ENCODE data around the gene JADE1.

The JADE1 gene

DNA sequence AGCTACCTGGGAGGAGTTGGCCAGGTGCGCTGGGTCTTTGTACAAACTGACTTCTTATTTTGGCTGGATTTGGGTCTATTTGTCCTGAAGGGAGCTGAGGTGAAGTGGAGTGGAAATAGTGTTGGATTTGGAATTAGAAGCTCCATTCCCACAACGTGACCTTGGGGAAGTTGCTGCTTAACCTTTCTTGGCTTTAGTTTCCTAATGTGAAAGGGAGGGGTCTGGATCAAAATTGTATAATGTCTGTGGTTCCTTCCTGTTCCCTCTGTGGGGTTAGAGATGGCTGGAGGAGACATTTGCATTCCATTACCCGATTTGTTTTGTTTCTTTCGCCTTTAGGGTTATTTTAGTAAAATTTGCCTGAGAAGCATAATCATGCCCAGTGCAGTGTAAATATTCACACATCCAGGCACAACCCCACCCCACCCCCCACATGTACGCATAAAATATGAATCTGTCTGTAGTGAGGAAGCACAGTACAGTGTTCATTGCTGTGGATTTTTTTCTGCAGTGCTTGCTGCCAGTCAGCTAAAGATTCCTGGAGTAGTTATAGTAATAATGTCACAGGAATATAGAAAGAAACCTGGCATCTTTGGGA lies 21.5 kb downstream of the JADE1 start:
- no peak for DNase-seq (ENCODE audit: low read depth)

DNA sequence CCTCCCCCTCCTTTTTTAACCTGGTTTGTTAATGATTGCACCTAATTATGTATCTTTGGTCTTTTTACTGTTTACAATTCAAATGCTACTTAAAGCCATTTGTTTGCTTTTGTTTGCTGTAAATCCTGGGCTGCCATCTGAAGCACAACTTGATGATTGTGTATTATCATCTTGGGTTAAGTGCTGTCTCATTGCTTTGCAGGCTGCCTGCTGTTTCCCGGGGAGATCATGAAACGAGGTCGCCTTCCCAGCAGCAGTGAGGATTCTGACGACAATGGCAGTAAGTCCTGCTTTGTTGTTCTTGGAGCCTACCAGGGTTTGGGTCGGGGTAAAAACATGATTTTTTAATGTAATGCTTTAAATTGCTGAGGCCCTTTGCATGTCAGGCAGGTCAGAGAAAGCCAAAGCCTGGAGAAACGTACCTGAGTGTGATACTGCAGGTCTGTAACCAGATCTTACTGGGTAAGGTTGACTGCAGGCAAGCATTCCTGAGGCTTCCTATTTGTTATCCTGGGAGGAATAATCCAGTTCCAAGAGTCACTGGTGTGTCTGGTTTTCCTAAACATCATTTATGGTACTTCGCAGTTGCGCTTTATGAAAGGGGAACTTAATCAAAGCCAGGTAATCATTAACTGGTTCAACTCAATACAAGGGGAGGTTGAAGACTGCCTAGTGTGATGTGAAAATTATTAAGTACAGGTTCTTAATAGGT lies 22.2 kb downstream of the JADE1 start:
- no peak overlapping the region for H3K4me3 ChIP-seq (ENCODE audit: low read depth, low read length)

More for the DNA sequence above, 21.5 kb downstream of the JADE1 start:
- TF ChIP-seq, protein P1, sequence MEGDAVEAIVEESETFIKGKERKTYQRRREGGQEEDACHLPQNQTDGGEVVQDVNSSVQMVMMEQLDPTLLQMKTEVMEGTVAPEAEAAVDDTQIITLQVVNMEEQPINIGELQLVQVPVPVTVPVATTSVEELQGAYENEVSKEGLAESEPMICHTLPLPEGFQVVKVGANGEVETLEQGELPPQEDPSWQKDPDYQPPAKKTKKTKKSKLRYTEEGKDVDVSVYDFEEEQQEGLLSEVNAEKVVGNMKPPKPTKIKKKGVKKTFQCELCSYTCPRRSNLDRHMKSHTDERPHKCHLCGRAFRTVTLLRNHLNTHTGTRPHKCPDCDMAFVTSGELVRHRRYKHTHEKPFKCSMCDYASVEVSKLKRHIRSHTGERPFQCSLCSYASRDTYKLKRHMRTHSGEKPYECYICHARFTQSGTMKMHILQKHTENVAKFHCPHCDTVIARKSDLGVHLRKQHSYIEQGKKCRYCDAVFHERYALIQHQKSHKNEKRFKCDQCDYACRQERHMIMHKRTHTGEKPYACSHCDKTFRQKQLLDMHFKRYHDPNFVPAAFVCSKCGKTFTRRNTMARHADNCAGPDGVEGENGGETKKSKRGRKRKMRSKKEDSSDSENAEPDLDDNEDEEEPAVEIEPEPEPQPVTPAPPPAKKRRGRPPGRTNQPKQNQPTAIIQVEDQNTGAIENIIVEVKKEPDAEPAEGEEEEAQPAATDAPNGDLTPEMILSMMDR (IDR thresholded peaks at IDR 0.05; ENCODE audit: low read depth, low read length, missing control alignments) = no peak
- H3K4me3 ChIP-seq (ENCODE audit: low read depth, low read length) = peak overlapping the region; percentile 20

DNA sequence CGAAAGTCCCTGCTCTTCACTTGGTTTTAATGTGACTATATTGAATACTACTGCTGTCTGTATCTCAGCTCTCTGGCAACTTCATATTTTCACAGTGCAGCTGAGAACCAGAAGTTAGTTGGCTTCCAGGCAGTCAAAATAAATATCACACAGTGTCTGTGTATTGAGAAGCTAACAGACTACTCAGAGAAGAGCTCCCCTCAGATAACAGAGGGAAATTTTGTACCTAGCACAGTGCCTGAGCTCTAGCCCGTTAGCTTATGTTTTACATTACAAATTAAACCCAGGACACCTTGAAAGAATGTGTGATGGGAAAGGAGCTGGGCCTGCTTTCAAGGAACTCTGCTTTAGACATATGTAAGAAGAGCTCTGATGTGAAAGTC lies 22.7 kb downstream of the JADE1 start:
- DNase-seq (ENCODE audit: low read depth) = no peak
- no peak overlapping the region for H3K4me3 ChIP-seq (ENCODE audit: low read depth, low read length)
- TF ChIP-seq, protein P1 (IDR thresholded peaks at IDR 0.05; ENCODE audit: low read depth, low read length, missing control alignments) = no peak

More for the DNA sequence above, 22.2 kb downstream of the JADE1 start:
- TF ChIP-seq, protein P1 (IDR thresholded peaks at IDR 0.05; ENCODE audit: low read depth, low read length, missing control alignments) = no peak
- DNase-seq (ENCODE audit: low read depth) = no peak

DNA sequence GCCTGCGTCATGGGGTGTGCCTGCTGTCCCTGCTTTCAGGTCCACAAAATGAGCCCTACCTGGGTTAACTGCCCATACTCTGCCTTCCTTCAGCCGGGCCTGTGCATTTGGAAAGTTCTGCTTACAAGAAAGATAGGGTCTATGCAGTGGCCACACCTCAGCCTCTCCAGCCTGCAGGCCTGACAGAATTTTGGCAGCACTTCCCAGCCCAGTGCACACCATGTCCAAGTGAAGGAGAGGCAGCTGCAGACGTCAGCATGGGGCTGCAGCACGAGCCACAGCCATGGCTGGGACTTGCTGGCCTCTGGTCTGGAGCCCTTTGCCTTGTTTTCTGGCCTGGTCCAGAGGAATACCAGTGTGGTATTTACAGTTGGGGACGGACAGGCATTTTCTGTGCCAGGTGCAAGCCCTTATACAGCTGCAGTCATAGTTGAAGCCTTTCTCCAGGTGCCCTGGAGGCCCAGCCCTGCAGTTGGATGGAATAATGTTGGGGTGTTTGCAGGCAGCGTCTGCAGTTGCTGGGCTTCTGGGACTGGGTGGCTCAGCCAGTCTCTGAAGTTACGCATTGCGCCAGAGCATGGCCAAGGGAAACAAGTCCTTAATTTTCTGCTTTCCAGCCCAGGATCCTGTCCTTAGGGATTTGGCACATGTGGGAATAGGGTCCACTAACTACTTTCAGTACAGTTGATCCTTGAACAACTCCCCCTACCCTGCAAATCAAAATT lies 26.2 kb downstream of the JADE1 start:
- no peak overlapping the region for H3K4me3 ChIP-seq (ENCODE audit: low read depth, low read length)
- no peak for DNase-seq (ENCODE audit: low read depth)
- TF ChIP-seq, protein P1 (IDR thresholded peaks at IDR 0.05; ENCODE audit: low read depth, low read length, missing control alignments) = no peak

DNA sequence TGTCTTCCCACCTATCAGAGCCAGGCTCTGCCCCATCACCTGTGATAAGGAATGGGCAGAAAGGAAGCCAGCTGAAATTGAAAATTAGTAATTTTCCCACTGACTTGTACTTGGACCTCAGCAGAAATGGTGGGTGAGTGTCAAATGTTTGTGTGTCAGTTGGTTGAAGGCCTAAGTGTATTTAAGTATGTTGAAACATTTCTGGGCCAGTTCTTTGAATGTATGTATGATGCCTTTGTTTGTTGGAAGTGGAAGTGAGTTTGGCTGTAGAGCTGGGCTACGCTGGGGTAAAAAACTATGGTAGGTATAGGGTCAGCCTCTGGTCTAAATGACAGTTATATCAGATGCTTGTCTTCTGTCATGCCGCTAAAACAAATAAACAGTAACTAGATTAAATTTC lies 27.7 kb downstream of the JADE1 start:
- no peak overlapping the region for H3K4me3 ChIP-seq (ENCODE audit: low read depth, low read length)
- TF ChIP-seq, protein P1 (IDR thresholded peaks at IDR 0.05; ENCODE audit: low read depth, low read length, missing control alignments) = no peak
- no peak for DNase-seq (ENCODE audit: low read depth)

DNA sequence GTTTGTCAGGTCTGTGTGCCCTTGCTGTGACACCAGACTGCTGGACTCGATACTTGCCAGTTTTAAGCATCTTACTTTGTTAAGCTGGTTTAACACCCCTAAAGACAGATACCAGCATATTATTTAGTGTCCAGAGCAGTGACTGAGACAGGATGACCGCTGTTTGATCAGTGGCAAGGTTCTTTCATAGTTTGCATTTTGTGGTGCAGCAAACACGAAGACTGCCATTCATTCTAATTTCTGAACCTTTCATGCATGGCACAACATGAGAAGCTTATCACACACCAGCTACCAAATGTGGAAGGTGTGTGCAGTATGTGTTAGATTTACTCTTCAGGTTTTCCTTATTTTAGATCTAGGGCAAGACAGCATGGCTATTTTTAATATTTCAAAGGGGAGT lies 28.2 kb downstream of the JADE1 start:
- TF ChIP-seq, protein P1 (IDR thresholded peaks at IDR 0.05; ENCODE audit: low read depth, low read length, missing control alignments) = no peak
- no peak overlapping the region for H3K4me3 ChIP-seq (ENCODE audit: low read depth, low read length)
- no peak for DNase-seq (ENCODE audit: low read depth)
